ENCODE data around the gene SLC16A8. TPM values are rescaled to one million over a fixed set of nuclear protein-coding genes. Genes with fewer than 3 reads are reported as not detected.
A peak's percentile ranks its signal among the peaks of the same experiment; 100 is the strongest.
"Not testable (repeated sequence)": the region's sequence is repeated elsewhere in the genome, so short reads cannot be mapped to it uniquely, and the experiment has no call there.

SLC16A8 gene
- total RNA-seq, 2 donors from 2014 or later, result 0.28 TPM; not detected in 1

- Histone ChIP-seq H3K36me3 (no peaks in the 10 kb centered on the region), H3K4me1 (peaks cover 0 to 21% of the 10 kb centered on the region in 2 donors), H3K27me3 (no peaks in the 10 kb centered on the region), H3K4me3 (peak overlapping the region; percentile 16 to 50), H3K9me3 (no peaks in the 10 kb centered on the region), H3K27ac (peak overlapping the region in 1 of 2 donors; percentile 51)
- DNase-seq (ENCODE audit: low spot score), result no peak
- TF ChIP-seq, protein P1, sequence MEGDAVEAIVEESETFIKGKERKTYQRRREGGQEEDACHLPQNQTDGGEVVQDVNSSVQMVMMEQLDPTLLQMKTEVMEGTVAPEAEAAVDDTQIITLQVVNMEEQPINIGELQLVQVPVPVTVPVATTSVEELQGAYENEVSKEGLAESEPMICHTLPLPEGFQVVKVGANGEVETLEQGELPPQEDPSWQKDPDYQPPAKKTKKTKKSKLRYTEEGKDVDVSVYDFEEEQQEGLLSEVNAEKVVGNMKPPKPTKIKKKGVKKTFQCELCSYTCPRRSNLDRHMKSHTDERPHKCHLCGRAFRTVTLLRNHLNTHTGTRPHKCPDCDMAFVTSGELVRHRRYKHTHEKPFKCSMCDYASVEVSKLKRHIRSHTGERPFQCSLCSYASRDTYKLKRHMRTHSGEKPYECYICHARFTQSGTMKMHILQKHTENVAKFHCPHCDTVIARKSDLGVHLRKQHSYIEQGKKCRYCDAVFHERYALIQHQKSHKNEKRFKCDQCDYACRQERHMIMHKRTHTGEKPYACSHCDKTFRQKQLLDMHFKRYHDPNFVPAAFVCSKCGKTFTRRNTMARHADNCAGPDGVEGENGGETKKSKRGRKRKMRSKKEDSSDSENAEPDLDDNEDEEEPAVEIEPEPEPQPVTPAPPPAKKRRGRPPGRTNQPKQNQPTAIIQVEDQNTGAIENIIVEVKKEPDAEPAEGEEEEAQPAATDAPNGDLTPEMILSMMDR (IDR thresholded peaks at IDR 0.05), result no peak
Observed at GRCh38 chr22:38081636-38081940, 2.4 kb downstream of the SLC16A8 start.

GRCh38 chr22:38080850-38081635 lies 2.9 kb downstream of the SLC16A8 start:
- Histone ChIP-seq H3K9me3 (no peaks in the 10 kb centered on the region), H3K27me3 (no peaks in the 10 kb centered on the region), H3K4me1 (peaks cover 0 to 21% of the 10 kb centered on the region in 2 donors), H3K36me3 (no peaks in the 10 kb centered on the region), H3K27ac (peak overlapping the region in 1 of 2 donors; percentile 51), H3K4me3 (peak overlapping the region; percentile 19 to 50)
- TF ChIP-seq, protein P1 (IDR thresholded peaks at IDR 0.05), result no peak
- no peak for DNase-seq (ENCODE audit: low spot score)

GRCh38 chr22:38080474-38080849 lies 3.5 kb downstream of the SLC16A8 start:
- TF ChIP-seq, protein P1 (IDR thresholded peaks at IDR 0.05), result no peak
- Histone ChIP-seq H3K9me3 (no peaks in the 10 kb centered on the region), H3K4me1 (peaks cover 0 to 21% of the 10 kb centered on the region in 2 donors), H3K4me3 (peak overlapping the region; percentile 19 to 50), H3K27ac (no peak overlapping the region), H3K36me3 (no peaks in the 10 kb centered on the region), H3K27me3 (no peaks in the 10 kb centered on the region)
- DNase-seq (ENCODE audit: low spot score), result no peak

DNA sequence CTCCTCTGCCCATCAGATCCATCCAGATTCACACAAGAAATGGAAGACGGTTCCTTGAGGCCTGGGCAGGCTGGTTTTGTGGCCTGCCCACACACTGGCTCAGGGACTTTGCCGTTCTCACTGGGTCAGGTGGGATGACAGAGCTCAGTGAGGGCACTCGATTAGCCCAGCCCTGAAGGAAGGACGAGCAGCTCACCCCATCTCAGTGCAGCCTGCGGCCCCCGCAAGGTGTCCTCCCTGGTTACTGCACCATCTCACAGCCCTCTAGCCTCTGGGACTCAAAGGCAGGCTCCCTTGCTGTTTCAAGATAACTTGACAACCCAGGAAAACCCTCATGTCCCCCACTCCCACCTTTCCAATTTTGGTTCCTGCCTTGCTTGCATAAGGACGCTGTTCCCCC lies 4.2 kb downstream of the SLC16A8 start:
- TF ChIP-seq, protein P1 (IDR thresholded peaks at IDR 0.05), result no peak
- no peak for DNase-seq (ENCODE audit: low spot score)
- Histone ChIP-seq H3K9me3 (no peaks in the 10 kb centered on the region), H3K36me3 (peaks cover 6% of the 10 kb centered on the region), H3K27ac (no peak overlapping the region), H3K4me3 (no peak overlapping the region), H3K27me3 (no peaks in the 10 kb centered on the region), H3K4me1 (peaks cover 0 to 21% of the 10 kb centered on the region in 2 donors)

DNA sequence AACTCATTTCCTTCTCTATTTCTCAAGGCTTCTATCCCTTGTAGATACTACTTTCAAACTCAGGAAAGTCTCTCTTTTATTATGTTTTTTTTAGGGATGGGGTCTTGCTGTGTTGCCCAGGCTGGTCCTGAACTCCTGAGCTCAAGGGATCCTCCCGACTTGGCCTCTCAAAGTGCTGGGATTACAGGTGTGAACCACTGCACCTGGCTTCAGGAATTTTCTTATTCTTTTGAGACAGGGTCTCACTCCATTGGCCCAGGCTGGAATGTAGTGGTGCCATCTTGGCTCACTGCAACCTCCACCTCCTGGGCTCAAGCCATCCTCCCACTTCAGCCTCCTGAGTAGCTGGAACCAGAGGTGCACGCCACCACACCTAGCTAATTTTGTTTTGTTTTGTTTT lies 4.8 kb downstream of the SLC16A8 start:
- H3K4me3 ChIP-seq; DNase-seq (ENCODE audit: low spot score); H3K27ac ChIP-seq; H3K27me3 ChIP-seq; H3K9me3 ChIP-seq: not testable (repeated sequence)
- H3K36me3 ChIP-seq, result peaks cover 12% of the 10 kb centered on the region
- H3K4me1 ChIP-seq, result peaks cover 0 to 21% of the 10 kb centered on the region in 2 donors

DNA sequence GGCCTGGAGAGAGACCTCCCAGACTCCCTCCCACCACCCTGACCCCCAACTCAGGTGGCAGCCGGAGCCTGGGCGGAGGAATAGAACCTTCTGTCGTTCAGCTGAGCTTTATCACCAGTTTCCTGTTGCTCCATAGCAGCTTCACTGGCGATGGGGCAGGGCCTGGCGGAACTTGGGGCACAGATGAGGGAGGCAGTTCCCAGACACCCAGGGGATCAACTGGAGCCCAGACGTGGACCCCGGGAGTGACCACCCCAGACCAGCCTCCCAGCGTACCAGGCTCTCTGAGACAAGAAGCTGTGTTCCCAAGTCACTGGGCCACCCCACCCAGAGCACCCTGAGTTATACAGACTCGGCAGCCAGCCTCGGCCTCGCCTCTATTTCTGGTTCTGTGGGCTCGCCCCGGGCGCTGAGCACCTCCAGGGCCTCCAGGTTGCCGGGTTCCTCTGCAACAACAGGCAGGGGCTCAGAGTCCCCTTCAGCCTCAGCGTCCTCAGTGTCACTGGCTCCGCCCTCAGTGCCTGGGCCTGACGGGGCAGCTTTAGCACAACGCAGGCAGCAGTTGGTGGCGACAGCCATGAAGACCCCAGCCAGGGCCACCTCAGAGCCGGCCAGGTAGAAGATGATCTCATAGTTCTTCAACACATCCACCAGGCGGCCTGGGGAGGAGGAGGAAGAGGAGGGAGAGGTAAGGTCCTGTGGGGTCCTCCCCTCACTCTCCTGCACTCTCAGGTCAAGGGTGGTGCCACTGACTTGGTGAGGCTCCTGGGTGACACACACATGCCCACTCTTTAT lies 5.7 kb downstream of the SLC16A8 start:
- TF ChIP-seq, protein P1 (IDR thresholded peaks at IDR 0.05), result no peak

More for the DNA sequence above, 5.7 kb downstream of the SLC16A8 start:
- no peaks in the 10 kb centered on the region for H3K9me3 ChIP-seq
- no peaks in the 10 kb centered on the region for H3K27me3 ChIP-seq
- H3K36me3 ChIP-seq, result peaks cover 19% of the 10 kb centered on the region
- no peak overlapping the region for H3K4me3 ChIP-seq
- no peak for DNase-seq (ENCODE audit: low spot score)
- H3K27ac ChIP-seq, result no peak overlapping the region
- peaks cover 0 to 21% of the 10 kb centered on the region in 2 donors for H3K4me1 ChIP-seq

All from right atrium auricular region (tissue), 2 donors.